Lower leg skin (tissue), 3 donors: ENCODE data around the gene DOC2A.

Experiments used
- POLR2A ChIP-seq, 2 donors: fragments of 450-650 bp; IDR thresholded peaks; one replicate each; pipeline ENCODE4 v1.6.1; 2016 to 2017; ENCODE audit warnings: antibody characterized with exemption in 2 of 2, mild to moderate bottlenecking in 1 of 2, moderate library complexity in 1 of 2
- TF ChIP-seq, protein P1 (sequence below), 3 donors: fragments of 450-650 bp; IDR thresholded peaks; one replicate each; pipeline ENCODE4 v1.5.1; 2016; ENCODE audit warnings: antibody characterized with exemption in 3 of 3, mild to moderate bottlenecking in 3 of 3, moderate library complexity in 2 of 3

- TF ChIP-seq, protein P1, sequence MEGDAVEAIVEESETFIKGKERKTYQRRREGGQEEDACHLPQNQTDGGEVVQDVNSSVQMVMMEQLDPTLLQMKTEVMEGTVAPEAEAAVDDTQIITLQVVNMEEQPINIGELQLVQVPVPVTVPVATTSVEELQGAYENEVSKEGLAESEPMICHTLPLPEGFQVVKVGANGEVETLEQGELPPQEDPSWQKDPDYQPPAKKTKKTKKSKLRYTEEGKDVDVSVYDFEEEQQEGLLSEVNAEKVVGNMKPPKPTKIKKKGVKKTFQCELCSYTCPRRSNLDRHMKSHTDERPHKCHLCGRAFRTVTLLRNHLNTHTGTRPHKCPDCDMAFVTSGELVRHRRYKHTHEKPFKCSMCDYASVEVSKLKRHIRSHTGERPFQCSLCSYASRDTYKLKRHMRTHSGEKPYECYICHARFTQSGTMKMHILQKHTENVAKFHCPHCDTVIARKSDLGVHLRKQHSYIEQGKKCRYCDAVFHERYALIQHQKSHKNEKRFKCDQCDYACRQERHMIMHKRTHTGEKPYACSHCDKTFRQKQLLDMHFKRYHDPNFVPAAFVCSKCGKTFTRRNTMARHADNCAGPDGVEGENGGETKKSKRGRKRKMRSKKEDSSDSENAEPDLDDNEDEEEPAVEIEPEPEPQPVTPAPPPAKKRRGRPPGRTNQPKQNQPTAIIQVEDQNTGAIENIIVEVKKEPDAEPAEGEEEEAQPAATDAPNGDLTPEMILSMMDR (IDR thresholded peaks at IDR 0.05) = no peak
- TF ChIP-seq POLR2A (IDR thresholded peaks at IDR 0.05) = no peak
These were observed 28.0 kb downstream of the DOC2A start for GRCh38 chr16:29982560-29983419.
